Activated T-helper 1 cell treated with anti-CD3 and anti-CD28 coated beads, Interleukin-2, amount 50 U/mL, for 16 hours (primary cell): ENCODE measurements around the gene NLRC5.
"Not testable (repeated sequence)": the region's sequence is repeated elsewhere in the genome, so short reads cannot be mapped to it uniquely, and the experiment has no call there.

Experiments
- DNase-seq, 2 donors: peaks; one replicate each; pipeline ENCODE4 v3.0.0-alpha.2; 2020; ENCODE audit warnings: low read depth in 1 of 2, low spot score in 1 of 2

Gene NLRC5

DNA sequence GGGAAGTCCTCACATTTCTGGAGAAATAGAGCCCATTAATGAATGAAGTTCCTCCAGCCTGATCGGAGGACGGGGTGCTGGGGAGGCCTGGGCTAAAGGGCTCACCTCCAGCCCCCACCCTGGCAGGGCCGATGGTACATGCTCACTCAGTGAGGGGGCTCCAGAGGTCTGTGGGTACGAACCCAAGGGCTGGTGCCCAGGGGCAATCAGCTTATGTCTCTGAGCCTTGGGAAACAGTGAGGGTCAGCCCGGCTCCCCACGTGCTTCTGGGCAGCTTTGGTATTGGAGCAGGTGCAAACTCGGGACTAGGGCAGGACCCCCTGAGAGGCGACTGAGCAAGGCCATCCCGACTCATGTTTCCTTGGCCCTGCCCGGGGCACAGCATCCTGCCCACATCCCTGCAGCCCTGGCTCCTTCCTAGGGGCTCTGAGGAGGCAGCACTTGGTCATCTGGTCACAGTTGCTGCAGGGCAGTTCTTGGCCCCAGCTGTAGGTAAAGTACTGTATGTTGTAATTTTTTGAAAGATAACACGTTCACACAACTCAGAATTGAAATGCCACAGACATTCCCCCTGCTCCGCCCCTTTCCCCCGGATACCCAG is 28.6 kb upstream of the NLRC5 start:
- DNase-seq: no peak

DNA sequence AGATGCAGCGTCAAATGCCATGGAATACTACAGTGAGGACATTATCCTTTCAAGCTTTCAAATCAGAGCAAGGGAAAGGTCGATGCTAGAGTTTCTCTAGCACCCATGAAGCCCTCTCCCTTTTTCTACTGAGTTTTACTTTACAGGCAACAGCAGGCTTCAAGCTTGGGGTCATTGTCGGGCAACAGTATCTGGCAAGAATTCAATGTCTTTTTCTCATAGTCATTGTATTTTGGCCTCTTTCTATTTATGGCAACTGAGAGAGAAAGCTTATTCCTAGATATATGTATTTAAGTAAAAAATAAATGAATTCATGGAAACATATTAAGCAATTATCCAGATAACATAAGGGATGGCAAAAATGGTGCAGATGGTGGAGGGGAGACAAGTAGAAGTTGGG is 28.0 kb upstream of the NLRC5 start:
- DNase-seq: no peak

DNA sequence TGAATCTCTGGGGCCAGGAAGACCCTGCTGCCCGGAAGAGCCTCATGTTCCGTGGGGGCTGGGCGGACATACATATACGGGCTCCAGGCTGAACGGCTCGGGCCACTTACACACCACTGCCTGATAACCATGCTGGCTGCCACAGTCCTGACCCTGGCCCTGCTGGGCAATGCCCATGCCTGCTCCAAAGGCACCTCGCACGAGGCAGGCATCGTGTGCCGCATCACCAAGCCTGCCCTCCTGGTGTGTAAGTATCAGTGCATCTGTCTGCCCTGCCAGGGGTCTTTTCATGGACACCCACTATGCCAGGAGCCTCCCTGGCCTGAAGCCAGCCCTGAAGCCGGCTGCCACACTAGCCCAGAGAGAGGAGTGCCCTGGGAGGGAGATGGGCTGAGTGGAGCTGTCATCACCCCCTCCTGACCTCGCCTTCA is 27.5 kb upstream of the NLRC5 start, which contains the start of gene CETP:
Gene CETP, plus strand, starts transcription at position 100 of the 431 bp plus-strand sequence. Its CDS starts 30 bp downstream, at position 130.
- DNase-seq: no peak

DNA sequence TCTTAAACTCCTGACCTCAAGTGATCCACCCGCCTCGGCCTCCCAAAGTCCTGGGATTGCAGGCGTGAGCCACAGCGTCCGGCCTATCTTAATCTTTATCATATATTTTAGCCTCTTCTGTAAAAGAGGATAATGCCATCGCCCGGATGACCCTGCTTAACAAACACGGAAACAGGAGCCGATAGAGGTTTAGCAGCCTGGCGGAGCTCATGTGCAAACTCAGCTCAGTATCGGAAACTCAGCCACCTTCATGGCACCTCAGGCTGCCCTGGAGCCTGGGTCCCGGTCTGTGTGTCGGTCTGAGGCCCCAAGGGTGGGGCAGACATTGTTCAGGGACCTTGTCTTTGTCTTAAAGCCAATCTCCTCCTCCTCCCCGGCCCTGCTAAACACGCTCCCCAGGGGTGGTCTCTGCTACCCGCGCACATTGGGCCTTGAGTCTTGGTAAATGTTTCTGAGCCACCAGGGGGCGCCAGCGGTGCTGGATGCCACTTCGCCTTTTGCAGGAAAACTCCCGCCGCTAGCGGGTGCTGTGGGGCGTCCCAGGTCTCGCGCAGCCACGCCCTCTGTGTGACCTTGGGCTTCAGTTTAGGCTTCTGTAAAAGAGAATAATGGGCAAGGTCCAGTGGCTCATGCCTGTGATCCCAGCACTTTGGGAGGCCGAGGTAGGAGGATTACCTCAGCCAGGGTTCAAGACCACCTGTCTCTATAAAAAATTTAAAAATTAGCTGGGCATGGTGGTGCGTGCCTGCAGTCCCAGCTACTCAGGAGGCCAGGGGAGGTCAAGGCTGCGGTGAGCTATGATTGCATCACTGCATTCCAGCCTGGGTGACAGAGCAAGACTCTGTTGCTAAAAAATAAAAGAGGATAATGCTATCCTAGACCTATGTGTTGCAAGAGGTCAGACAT is 24.9 kb upstream of the NLRC5 start:
- peak; percentile 88 to 98 for DNase-seq

DNA sequence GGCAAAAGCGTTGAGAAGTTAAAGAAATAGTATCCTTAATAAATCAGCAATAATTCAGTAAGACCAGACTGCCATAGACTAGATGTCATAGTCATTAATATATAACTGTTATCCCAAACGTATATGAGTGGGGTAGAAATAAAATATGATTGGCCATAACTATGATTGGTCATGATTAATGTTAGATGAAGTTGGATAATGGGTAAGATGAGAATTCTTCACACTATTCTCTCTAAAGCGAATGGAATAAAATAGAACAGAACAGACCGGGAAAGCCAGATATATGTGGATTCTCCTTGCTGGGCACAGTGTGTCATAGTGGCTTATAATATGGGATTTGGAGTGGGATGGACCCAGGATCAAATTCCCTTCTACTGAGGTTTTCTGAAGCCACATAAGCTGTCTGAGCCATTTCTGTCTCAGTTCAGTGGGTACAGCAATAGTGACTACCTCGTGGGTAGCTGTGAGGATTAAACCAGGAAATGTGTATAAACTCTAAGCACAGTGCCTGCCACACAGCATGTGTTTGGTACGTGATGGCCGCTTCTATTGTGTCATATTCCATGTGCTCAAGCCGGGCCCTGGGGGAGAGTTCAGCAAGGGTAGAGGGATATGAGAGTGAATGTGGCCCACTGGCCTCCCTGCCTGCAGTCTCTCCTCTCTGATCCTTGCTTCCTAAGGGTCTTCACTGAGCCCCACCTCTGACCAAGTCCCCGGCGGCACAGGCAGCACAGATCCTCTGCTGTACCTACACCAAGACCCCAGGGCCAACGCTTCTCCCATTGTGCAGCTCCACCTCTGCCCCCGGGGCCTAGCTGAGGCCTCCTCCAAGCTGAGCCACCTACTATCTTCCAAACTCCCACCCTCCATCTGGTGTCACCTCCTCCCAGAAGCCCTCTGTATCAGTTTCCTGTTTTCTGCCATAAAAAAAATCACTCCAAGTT is 23.9 kb upstream of the NLRC5 start:
- DNase-seq: no peak

- DNase-seq: no peak
These were observed 23.3 kb upstream of the NLRC5 start for GRCh38 chr16:56966093-56966475.

DNA sequence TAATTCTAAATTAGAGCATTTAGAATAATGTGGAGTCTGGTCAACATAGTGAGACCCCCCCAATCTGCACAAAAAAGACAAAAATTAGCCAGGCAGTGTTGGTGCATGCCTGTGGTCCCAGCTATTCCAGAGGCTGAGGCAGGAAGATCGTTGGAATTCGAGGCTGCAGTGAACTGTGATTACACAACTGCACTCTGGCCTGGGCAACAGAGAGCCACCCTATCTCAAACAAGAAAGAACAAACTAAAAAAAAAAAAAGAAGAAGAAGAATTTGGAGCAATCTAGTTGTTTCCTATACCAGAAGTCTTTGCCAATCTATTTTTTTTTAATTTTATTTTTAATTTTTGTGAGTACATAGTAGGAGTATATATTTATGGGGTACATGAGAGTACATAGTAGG is 21.6 kb upstream of the NLRC5 start:
- DNase-seq: no peak

DNA sequence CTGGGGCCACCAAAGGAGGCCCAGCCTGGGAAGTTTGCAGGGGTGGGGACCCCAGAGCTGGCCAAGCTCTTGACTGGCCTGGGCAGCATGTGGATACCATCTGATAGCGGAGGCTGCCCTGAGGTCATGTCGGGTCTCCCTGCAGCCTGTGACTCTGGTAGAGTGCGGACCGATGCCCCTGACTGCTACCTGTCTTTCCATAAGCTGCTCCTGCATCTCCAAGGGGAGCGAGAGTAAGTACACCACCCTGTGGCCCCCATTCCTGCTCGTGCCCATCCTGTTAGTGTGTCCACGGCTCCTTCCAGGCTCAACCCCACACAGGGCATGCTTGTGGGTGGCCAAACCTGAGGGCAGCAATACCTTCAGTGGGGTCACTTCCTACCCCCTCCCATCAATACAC is 19.6 kb upstream of the NLRC5 start:
- DNase-seq: no peak

GRCh38 chr16:56970934-56971767 is 18.2 kb upstream of the NLRC5 start:
- no peak for DNase-seq

DNA sequence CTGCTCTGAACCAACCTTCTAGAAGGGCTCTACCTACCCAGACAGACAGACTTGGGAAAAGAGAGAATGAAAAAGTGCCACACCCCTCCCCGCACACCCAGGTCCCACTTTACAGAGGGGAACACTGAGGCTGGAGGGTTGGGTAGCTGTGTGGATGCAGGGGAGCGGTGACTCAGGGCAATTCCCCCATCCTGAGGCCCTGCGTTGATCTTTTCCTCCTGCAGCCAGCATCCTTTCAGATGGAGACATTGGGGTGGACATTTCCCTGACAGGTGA is 17.7 kb upstream of the NLRC5 start:
- no peak for DNase-seq

DNA sequence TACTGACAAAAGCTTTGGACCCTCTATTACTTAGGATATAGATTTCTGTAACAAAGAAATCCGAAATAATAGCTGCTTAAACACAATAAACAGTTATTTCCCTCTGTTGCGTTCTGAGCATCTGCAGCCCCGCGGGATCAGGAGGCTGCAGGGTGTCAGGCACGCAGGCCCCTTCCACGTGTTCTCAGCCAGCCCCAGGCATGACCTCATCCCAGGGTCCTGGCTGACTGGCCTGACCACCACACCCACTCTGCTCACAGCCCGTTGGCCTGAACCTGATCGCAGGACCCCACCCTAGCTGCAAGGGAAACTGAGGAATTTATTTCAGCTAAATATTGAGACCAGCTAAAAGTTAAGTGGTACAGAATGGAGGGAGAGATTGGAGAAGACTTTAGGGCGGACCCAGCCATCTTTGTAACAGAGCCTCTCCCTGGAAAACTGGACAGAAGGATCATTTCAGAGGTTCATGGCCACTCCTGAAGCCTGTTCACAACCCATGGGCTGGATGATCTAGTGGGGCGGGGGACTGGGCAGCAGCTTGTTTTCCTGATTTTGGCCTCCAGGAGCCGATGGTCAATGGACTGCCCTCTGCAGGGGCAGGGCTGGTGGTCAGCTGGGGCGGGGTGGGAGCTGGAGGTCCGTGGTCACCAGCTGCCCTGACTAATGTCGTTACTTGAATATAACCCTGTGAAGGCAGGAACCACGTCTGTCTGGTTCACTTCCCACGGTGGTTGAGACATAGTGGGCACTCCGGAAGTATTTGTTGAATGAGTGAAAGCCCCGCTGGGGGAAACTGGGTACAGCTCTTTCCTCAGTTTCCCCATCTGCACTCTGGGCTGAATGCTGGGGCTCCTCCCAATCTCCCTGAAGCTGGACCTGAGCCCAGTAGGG is 16.7 kb upstream of the NLRC5 start:
- DNase-seq: no peak

- no peak for DNase-seq
These were observed 16.1 kb upstream of the NLRC5 start for GRCh38 chr16:56973294-56973689.

GRCh38 chr16:56973899-56974298 is 15.5 kb upstream of the NLRC5 start:
- DNase-seq: not testable (repeated sequence)

DNA sequence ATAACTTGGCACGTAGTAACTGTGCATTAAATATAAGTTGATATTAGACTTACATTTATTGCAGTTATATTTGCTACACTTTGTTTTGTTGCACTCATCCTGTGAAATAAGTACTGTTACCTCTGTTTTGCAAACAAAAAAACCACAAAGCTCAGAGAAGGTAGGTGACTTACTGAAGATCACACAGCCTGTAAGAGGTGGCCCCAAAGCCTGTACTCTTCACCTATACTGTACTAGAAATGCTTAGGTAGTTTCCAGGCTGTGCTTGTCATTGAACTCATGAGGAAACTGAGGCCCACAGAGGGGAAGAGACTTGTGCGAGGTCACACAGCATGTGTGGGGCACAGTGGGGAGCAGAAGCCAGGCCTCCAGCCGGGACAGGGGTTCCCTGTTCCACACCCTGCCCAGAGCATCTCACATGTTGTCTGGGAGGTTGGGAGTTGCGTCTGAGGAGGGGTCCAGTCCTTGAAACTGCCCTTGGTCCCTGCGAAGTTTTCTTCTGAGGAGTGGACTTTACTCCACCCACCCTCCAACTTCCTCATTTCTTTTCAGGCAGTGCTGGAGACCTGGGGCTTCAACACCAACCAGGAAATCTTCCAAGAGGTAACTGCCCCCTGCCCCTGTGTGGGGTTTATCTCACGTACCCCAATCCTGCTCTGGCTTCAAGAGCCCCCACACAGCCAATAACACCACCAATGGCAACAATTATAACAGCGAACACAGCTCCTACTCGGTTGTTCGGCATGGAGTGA is 14.6 kb upstream of the NLRC5 start:
- DNase-seq: no peak

DNA sequence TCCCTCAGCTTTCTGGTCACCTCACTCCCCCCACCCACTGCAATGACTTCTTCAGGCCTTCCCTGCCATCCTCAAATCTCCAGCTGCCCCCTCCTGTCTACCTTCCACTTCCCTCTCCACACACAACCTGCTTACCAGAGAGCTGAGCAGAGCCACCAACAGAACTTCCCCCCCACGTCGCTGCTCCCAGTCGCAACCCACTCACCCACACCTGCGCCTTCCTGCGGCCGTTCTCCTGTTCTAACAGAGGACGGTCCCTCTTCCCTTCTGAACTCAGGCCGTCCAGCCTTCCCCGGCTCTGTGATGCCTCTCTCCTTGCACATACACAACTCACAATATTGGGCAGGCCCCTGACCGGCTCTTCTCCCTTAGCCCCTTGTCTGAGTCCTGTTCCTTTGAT is 13.6 kb upstream of the NLRC5 start:
- DNase-seq: no peak

GRCh38 chr16:56977216-56977615 is 12.1 kb upstream of the NLRC5 start:
- DNase-seq: no peak

GRCh38 chr16:56977823-56978430 is 11.4 kb upstream of the NLRC5 start:
- DNase-seq: no peak

DNA sequence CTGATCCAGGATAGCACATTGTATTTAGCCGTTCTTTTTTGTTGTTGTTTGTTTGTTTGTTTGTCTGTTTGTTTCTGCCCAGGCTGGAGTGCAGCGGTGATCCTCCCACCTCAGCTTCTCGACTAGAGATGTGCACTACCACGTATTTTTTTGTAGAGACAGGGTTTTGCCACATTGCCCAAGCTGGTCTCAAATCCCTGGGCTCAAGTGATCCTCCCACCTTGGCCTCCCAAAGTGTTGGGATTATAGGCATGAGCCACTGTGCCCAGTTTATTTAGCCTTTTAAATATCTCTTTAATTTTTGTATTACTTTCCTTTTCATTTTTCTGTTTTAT is 9.2 kb upstream of the NLRC5 start:
- DNase-seq: no peak
